Ishikawa (cell line): ENCODE results near the gene RTKN.

Experiments used
- EP300 ChIP-seq: IDR thresholded peaks from 2 replicates; pipeline ENCODE4 v1.6.1; 2012; ENCODE audit warnings: borderline replicate concordance
- TEAD4 ChIP-seq: IDR thresholded peaks from 2 replicates; pipeline ENCODE4 v1.6.1; 2012
- TF ChIP-seq, protein P1 (sequence below): IDR thresholded peaks from 2 replicates; pipeline ENCODE4 v1.6.1; 2012; ENCODE audit warnings: low read depth, mild to moderate bottlenecking

DNA sequence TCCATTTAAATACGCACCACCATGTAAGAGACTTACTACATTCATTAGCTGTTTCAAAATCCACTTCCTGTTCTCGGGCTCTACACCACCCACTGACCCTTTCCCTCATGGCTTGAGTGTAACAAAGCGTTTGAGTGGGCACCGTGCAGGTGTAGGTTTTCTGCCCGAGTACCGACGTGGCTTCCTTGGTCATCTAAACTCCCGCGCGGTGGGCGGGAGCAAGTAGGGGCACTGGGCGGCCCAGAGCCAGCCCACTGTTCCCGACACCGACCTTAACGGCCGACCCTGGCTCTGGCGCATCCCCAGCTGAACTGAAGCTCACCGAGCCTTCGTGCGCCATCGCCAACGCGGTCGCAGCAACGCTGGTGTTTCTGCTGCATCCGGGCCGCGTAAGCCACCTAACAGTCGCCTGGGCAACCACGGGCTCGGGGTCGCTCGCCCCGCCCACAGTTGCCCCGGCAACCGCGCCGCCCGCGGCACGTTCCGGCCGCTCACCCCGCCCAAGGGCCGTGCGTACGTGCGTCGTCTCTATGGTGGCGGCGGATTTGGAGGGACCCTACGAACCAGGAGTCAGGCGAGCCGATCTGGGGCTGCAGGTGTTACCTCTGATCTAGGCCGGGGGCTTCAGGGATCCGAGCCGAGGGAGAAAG lies 20.4 kb downstream of the RTKN start, which contains the start of the genes C2orf81 and WDR54:
- TF ChIP-seq TEAD4 (no peak), EP300 (no peak)
- TF ChIP-seq, protein P1, sequence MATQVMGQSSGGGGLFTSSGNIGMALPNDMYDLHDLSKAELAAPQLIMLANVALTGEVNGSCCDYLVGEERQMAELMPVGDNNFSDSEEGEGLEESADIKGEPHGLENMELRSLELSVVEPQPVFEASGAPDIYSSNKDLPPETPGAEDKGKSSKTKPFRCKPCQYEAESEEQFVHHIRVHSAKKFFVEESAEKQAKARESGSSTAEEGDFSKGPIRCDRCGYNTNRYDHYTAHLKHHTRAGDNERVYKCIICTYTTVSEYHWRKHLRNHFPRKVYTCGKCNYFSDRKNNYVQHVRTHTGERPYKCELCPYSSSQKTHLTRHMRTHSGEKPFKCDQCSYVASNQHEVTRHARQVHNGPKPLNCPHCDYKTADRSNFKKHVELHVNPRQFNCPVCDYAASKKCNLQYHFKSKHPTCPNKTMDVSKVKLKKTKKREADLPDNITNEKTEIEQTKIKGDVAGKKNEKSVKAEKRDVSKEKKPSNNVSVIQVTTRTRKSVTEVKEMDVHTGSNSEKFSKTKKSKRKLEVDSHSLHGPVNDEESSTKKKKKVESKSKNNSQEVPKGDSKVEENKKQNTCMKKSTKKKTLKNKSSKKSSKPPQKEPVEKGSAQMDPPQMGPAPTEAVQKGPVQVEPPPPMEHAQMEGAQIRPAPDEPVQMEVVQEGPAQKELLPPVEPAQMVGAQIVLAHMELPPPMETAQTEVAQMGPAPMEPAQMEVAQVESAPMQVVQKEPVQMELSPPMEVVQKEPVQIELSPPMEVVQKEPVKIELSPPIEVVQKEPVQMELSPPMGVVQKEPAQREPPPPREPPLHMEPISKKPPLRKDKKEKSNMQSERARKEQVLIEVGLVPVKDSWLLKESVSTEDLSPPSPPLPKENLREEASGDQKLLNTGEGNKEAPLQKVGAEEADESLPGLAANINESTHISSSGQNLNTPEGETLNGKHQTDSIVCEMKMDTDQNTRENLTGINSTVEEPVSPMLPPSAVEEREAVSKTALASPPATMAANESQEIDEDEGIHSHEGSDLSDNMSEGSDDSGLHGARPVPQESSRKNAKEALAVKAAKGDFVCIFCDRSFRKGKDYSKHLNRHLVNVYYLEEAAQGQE = no peak
